ENCODE results near the gene LIMD2. TPM values are rescaled to one million over a fixed set of nuclear protein-coding genes. Genes with fewer than 3 reads are reported as not detected.
A peak's percentile ranks its signal among the peaks of the same experiment; 100 is the strongest.

LIMD2 gene
- total RNA-seq, 4 donors from 2014 or later: 0.97 to 2.8 (median 1.5) TPM

DNA sequence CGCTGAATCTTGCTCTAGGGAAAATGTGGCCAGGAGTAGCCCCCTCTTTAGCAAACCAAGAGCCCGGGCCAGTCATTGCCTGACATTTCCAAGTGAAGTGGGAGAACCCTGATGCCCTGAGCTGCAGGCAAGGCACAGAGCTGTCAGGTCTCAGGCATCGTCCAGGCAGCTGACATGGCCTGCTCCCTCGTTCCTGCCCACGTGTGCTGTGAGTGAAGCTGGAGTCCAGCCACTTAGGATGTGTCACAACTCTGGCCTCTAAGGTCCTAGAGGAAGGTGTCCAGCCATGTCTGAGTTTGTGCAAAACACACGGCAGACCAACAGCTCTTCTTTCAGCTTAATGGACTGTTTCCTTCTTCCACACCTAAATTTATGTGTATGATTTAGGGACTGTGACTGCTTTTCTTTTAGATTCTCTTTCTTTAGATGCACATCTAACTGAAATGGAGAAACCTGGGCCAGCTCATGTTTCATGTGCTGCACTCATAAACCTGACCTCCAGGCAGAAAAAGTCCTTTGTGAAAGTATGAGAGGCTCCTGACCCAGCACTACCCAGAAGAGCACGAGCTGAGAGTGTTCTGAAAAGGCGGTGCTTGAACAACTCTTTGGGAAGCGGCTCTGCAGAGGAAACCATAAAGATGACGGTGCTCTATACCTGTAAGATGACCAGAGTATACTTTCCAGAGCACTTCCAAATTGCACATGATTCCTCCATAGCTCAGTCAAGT, 14.8 kb upstream of the LIMD2 start:
- Histone ChIP-seq H3K27ac (peak overlapping the region; percentile 3 to 68 (median 44)), H3K36me3 (peaks cover 0 to 38% of the 10 kb centered on the region in 2 donors), H3K27me3 (no peaks in the 10 kb centered on the region), H3K4me1 (peaks cover 6 to 8% of the 10 kb centered on the region in 2 donors), H3K9me3 (no peaks in the 10 kb centered on the region), H3K4me3 (no peak overlapping the region)
- intact Hi-C loops (cut with DNase I; ENCODE audit: low total_unique reads) (no loop called here), in situ Hi-C loops (cut with MboI; ENCODE audit: low sequenced_read_pairs in 4 of 4) (loop anchor here in 1 of 4 donors (25.0 kb wide), 1 partner anchor 277 kb away; the partner anchor contains the start of gene CYB561)
- TF ChIP-seq, protein P1, sequence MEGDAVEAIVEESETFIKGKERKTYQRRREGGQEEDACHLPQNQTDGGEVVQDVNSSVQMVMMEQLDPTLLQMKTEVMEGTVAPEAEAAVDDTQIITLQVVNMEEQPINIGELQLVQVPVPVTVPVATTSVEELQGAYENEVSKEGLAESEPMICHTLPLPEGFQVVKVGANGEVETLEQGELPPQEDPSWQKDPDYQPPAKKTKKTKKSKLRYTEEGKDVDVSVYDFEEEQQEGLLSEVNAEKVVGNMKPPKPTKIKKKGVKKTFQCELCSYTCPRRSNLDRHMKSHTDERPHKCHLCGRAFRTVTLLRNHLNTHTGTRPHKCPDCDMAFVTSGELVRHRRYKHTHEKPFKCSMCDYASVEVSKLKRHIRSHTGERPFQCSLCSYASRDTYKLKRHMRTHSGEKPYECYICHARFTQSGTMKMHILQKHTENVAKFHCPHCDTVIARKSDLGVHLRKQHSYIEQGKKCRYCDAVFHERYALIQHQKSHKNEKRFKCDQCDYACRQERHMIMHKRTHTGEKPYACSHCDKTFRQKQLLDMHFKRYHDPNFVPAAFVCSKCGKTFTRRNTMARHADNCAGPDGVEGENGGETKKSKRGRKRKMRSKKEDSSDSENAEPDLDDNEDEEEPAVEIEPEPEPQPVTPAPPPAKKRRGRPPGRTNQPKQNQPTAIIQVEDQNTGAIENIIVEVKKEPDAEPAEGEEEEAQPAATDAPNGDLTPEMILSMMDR (IDR thresholded peaks at IDR 0.05 in 4 of 5, conservative IDR thresholded peaks at IDR 0.05 in 1 of 5): no peak
- no peak for TF ChIP-seq POLR2A (IDR thresholded peaks at IDR 0.05)
- ATAC-seq (peak; percentile 96 to 99), DNase-seq (peak; percentile 42 to 73)

DNA sequence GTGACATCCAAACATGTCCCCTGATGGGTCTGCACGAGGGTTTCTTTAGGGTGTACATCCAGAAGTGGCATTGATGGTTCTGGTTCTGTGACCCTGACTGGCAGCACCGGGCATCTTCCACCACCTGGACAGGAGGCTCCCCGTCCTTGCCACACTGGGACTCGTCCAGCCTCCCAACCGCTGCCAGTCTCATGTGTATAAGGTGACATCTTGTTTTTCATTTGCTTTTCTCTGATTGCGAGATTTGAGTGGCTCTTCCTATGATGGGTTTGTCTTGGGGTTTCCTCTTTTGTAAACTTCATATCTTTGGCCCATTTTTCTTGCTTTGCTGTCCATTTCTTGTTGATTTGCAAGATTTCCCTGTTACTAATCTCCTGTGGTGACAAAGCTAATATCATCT, 9.2 kb upstream of the LIMD2 start:
- H3K4me3 ChIP-seq: no peak overlapping the region
- in situ Hi-C loops (cut with MboI; ENCODE audit: low sequenced_read_pairs in 4 of 4) (loop anchor here in 1 of 4 donors (25.0 kb wide), 1 partner anchor 272 kb away; the partner anchor contains the start of gene CYB561), intact Hi-C loops (cut with DNase I; ENCODE audit: low total_unique reads) (no loop called here)
- no peak for TF ChIP-seq POLR2A (IDR thresholded peaks at IDR 0.05)
- TF ChIP-seq, protein P1 (IDR thresholded peaks at IDR 0.05 in 4 of 5, conservative IDR thresholded peaks at IDR 0.05 in 1 of 5): no peak
- no peak overlapping the region for H3K27ac ChIP-seq
- DNase-seq (no peak), ATAC-seq (no peak)
- H3K4me1 ChIP-seq: no peaks in the 10 kb centered on the region
- no peaks in the 10 kb centered on the region for H3K9me3 ChIP-seq
- peaks cover 0 to 83% of the 10 kb centered on the region in 2 donors for H3K36me3 ChIP-seq
- H3K27me3 ChIP-seq: no peaks in the 10 kb centered on the region

DNA sequence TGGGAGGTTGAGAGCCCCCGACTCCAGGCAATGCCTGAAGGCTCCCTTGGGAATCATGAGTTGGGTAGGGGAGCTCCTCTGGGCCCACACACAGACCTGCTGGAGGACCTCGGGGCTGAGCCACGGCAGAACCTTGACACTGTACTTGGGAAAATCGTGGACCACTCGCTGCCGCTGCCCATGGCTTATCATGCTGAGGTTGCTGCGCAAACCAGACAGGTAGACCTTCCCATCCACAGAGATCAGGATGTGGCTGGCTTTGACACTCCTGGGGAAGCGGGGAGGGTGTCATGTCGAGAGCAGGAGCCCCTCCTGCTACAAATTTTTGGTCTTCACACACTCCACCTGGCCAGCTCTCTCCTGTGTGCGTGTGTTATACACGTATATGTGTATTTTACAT, 7.2 kb upstream of the LIMD2 start:
- no peaks in the 10 kb centered on the region for H3K4me1 ChIP-seq
- ATAC-seq (no peak), DNase-seq (no peak)
- H3K9me3 ChIP-seq: no peaks in the 10 kb centered on the region
- in situ Hi-C loops (cut with MboI; ENCODE audit: low sequenced_read_pairs in 4 of 4): loop anchor here in 1 of 4 donors (25.0 kb wide), 1 partner anchor 270 kb away; the partner anchor contains the start of gene CYB561
- no peak overlapping the region for H3K27ac ChIP-seq
- no peak overlapping the region for H3K4me3 ChIP-seq
- no peaks in the 10 kb centered on the region for H3K27me3 ChIP-seq
- no peak for TF ChIP-seq POLR2A (IDR thresholded peaks at IDR 0.05)
- TF ChIP-seq, protein P1 (IDR thresholded peaks at IDR 0.05 in 4 of 5, conservative IDR thresholded peaks at IDR 0.05 in 1 of 5): no peak
- peaks cover 0 to 84% of the 10 kb centered on the region in 2 donors for H3K36me3 ChIP-seq
- intact Hi-C loops (cut with DNase I; ENCODE audit: low total_unique reads): no loop called here

DNA sequence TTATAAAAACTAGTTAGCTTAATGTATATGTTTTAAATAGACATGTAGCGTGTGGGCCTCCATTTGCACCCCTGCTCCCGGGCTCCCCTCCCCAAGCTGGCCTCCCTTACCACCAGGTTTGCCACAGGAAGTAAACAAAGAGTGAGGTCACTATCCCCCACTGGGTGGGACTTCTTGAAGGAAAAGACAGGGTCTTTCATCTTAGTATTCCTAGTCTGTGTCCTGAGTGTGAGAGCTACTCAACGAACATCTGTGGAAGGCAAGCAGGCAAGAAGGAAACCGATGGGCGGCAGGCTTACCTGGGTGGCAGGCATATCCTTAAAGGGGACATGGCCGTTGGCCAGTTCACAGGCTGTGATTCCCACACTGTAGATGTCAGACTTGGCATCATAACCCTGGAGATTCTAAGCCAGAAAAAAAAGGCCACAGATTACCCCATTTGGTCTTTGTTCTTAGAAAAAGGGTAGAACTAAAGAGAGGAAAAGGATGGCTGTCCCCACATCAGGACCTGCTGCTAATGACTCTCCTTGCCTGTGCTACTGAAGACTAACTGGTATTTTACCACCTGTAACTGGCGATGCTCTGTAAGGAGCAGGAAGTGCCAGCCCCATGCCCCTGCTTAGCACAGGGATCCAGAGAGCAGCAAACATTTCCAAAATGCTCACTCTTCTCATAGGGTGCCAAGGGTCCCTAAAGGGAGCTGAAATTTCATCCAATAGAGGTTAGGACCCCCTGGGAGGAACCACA, 6.6 kb upstream of the LIMD2 start:
- peaks cover 0 to 77% of the 10 kb centered on the region in 2 donors for H3K36me3 ChIP-seq

More for the DNA sequence above, 6.6 kb upstream of the LIMD2 start:
- H3K27me3 ChIP-seq: peaks cover 0 to 2% (median 0%) of the 10 kb centered on the region in 3 donors
- H3K4me1 ChIP-seq: peaks cover 1% of the 10 kb centered on the region in 2 donors
- DNase-seq (no peak), ATAC-seq (no peak)
- H3K27ac ChIP-seq: no peak overlapping the region
- no peak overlapping the region for H3K4me3 ChIP-seq
- no peaks in the 10 kb centered on the region for H3K9me3 ChIP-seq
- intact Hi-C loops (cut with DNase I; ENCODE audit: low total_unique reads): no loop called here
- in situ Hi-C loops (cut with MboI; ENCODE audit: low sequenced_read_pairs in 4 of 4): loop anchor here in 1 of 4 donors (25.0 kb wide), 1 partner anchor 269 kb away; the partner anchor contains the start of gene CYB561
- no peak for TF ChIP-seq POLR2A (IDR thresholded peaks at IDR 0.05)
- TF ChIP-seq, protein P1 (IDR thresholded peaks at IDR 0.05 in 4 of 5, conservative IDR thresholded peaks at IDR 0.05 in 1 of 5): no peak
